ENCODE data around the gene ING1.
"Not testable (repeated sequence)": the region's sequence is repeated elsewhere in the genome, so short reads cannot be mapped to it uniquely, and the experiment has no call there.

ING1 gene

GRCh38 chr13:110695774-110696173, 17.7 kb upstream of the ING1 start:
- not testable (repeated sequence) for DNase-seq (ENCODE audit: low spot score)

- no peak for DNase-seq (ENCODE audit: low spot score)
Observed at GRCh38 chr13:110696776-110697175, 16.7 kb upstream of the ING1 start.

- no peak for DNase-seq (ENCODE audit: low spot score)
Observed at GRCh38 chr13:110697842-110698241, 15.7 kb upstream of the ING1 start.

- no peak for DNase-seq (ENCODE audit: low spot score)
Observed at GRCh38 chr13:110698689-110699088, 14.8 kb upstream of the ING1 start.

- no peak for DNase-seq (ENCODE audit: low spot score)
Observed at GRCh38 chr13:110699148-110700145, 14.1 kb upstream of the ING1 start.

GRCh38 chr13:110700186-110700585, 13.3 kb upstream of the ING1 start:
- DNase-seq (ENCODE audit: low spot score) = no peak

GRCh38 chr13:110700641-110701040, 12.9 kb upstream of the ING1 start:
- DNase-seq (ENCODE audit: low spot score) = no peak

GRCh38 chr13:110701061-110701460, 12.4 kb upstream of the ING1 start:
- not testable (repeated sequence) for DNase-seq (ENCODE audit: low spot score)

- DNase-seq (ENCODE audit: low spot score) = no peak
Observed at GRCh38 chr13:110702089-110702488, 11.4 kb upstream of the ING1 start.

- DNase-seq (ENCODE audit: low spot score) = no peak
Observed at GRCh38 chr13:110702591-110703526, 10.6 kb upstream of the ING1 start.

- DNase-seq (ENCODE audit: low spot score) = no peak
Observed at GRCh38 chr13:110705356-110705825, 8.1 kb upstream of the ING1 start.

GRCh38 chr13:110705826-110706569, 7.5 kb upstream of the ING1 start, which contains the start of gene CARS2:
TSS of gene CARS2 (minus strand) at chr13:110706116. CDS start at chr13:110706093, 23 bp downstream.
- peak; percentile 91 for DNase-seq (ENCODE audit: low spot score)

- DNase-seq (ENCODE audit: low spot score) = no peak
Observed at GRCh38 chr13:110706570-110707372, 6.7 kb upstream of the ING1 start.

GRCh38 chr13:110712081-110712848, 1.2 kb upstream of the ING1 start:
- DNase-seq (ENCODE audit: low spot score) = peak; percentile 84

- peak; percentile 99 for DNase-seq (ENCODE audit: low spot score)
Observed at GRCh38 chr13:110712849-110713641, 455 bp upstream of the ING1 start.

- no peak for DNase-seq (ENCODE audit: low spot score)
Observed at GRCh38 chr13:110713981-110714796, 689 bp downstream of the ING1 start.

GRCh38 chr13:110714797-110715394, 1.4 kb downstream of the ING1 start:
- no peak for DNase-seq (ENCODE audit: low spot score)
